ENCODE data around the gene TSPAN14. TPM values are rescaled to one million over a fixed set of nuclear protein-coding genes. Genes with fewer than 3 reads are reported as not detected.

Gene TSPAN14
- total and polyA plus RNA-seq, 2 of the 8 experiments (the other 6 are each of a cell fraction or from before 2014, with no cell fraction given), result 47.4 to 57.8 TPM

DNA sequence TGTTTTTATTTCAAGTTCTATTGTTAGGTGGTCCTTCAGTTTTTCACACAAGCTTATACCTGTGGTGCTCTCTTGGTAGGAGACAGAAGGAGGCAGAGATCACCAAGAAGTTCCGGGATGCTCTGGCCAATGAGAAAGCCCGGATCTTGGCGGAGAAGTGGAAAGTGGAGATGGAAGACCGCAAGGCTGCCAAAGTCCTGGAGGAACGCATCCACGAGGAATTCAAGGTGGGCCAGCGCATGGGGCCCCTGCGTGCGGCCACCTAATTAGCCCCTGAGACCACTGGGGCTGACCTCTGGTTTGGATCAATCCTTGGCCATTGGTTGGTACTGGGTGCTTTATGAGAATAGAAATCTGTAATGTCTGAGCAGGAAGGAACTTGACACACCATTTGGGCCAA is 117.2 kb downstream of the TSPAN14 start:
- H3K27ac ChIP-seq (ENCODE audit: low read depth, low read length), result no peak overlapping the region
- no peak overlapping the region for H3K4ac ChIP-seq (replicated peaks; ENCODE audit: insufficient read length, low read depth, low read length)
- TF ChIP-seq YY1 (IDR thresholded peaks at IDR 0.05; ENCODE audit: low read depth, low read length) (no peak), SIRT6 (IDR thresholded peaks at IDR 0.05; ENCODE audit: low read length) (no peak), EZH2 (IDR thresholded peaks at IDR 0.05; ENCODE audit: low read depth, low read length, severe bottlenecking) (no peak), SP1 (IDR thresholded peaks at IDR 0.05; ENCODE audit: low read depth, low read length) (no peak), EGR1 (IDR thresholded peaks at IDR 0.05; ENCODE audit: borderline replicate concordance, low read depth, low read length) (no peak), CTBP2 (IDR thresholded peaks at IDR 0.05; ENCODE audit: borderline replicate concordance, insufficient read depth, insufficient read length, low read length) (no peak), SRF (IDR thresholded peaks at IDR 0.05; ENCODE audit: low read depth, low read length) (no peak), JUN (IDR thresholded peaks at IDR 0.05; ENCODE audit: low read depth, low read length) (no peak), TAF7 (optimal IDR thresholded peaks at IDR 0.05; ENCODE audit: borderline replicate concordance, low read depth, low read length) (no peak), CEBPB (IDR thresholded peaks at IDR 0.05; ENCODE audit: low read depth, low read length) (no peak), SIX5 (IDR thresholded peaks at IDR 0.05; ENCODE audit: low read depth, low read length) (no peak), GABPA (IDR thresholded peaks at IDR 0.05; ENCODE audit: borderline replicate concordance, insufficient read depth, low read length) (no peak), EP300 (IDR thresholded peaks at IDR 0.05; ENCODE audit: borderline replicate concordance in 1 of 2, low read depth in 2 of 2, low read length in 2 of 2) (no peak), BCL11A (IDR thresholded peaks at IDR 0.05; ENCODE audit: low read depth in 2 of 2, low read length in 2 of 2) (no peak)
- TF ChIP-seq, protein P1, sequence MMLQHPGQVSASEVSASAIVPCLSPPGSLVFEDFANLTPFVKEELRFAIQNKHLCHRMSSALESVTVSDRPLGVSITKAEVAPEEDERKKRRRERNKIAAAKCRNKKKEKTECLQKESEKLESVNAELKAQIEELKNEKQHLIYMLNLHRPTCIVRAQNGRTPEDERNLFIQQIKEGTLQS (IDR thresholded peaks at IDR 0.05; ENCODE audit: insufficient read depth, low read depth, low read length), result no peak

More for the DNA sequence above, 117.2 kb downstream of the TSPAN14 start:
- Histone ChIP-seq H2BK5ac (ENCODE audit: low read depth, low read length) (no peak overlapping the region), H3K27me3 (replicated peaks in 1 of 4; ENCODE audit: control insufficient read depth in 3 of 4, extremely low read depth in 1 of 4, insufficient read depth in 3 of 4, low read length in 3 of 4) (no peaks in the 10 kb centered on the region), H4K91ac (replicated peaks; ENCODE audit: insufficient read length, low read length) (no peak overlapping the region), H3K23ac (ENCODE audit: insufficient read length) (no peak overlapping the region), H4K20me1 (replicated peaks in 1 of 2; ENCODE audit: control insufficient read depth in 1 of 2, insufficient read depth in 2 of 2, low read length in 2 of 2) (no peaks in the 10 kb centered on the region), H2BK15ac (ENCODE audit: low read length) (no peak overlapping the region), H3K4me2 (ENCODE audit: insufficient read depth in 1 of 2, low read depth in 2 of 2, low read length in 2 of 2) (no peak overlapping the region), H2BK20ac (ENCODE audit: low read length) (no peak overlapping the region), H3K56ac (replicated peaks; ENCODE audit: insufficient read length, low read depth, low read length) (no peak overlapping the region), H3K79me1 (ENCODE audit: low read depth, low read length) (no peaks in the 10 kb centered on the region), H3K14ac (ENCODE audit: insufficient read length) (no peak overlapping the region), H2BK12ac (ENCODE audit: low read depth, low read length) (no peak overlapping the region), H4K8ac (ENCODE audit: extremely low read depth, insufficient read depth, low read length) (no peak overlapping the region), H3K4me3 (ENCODE audit: extremely low read depth in 1 of 4, insufficient read depth in 2 of 4, low read depth in 3 of 4, low read length in 4 of 4) (no peak overlapping the region), H2BK120ac (replicated peaks; ENCODE audit: low read depth, low read length) (no peak overlapping the region), H3K18ac (ENCODE audit: extremely low read depth, low read length) (no peak overlapping the region), H3K4me1 (replicated peaks in 1 of 4; ENCODE audit: control insufficient read depth in 3 of 4, insufficient read depth in 4 of 4, low read length in 3 of 4) (no peaks in the 10 kb centered on the region), H3K79me2 (ENCODE audit: control insufficient read depth in 1 of 2, insufficient read depth in 2 of 2, low read length in 2 of 2) (no peaks in the 10 kb centered on the region), H2AFZ (ENCODE audit: low read length) (no peak overlapping the region), H3K23me2 (ENCODE audit: low read depth, low read length) (no peaks in the 10 kb centered on the region), H3K36me3 (ENCODE audit: control insufficient read depth in 2 of 4, insufficient read depth in 4 of 4, low read length in 3 of 4) (no peaks in the 10 kb centered on the region), H4K5ac (ENCODE audit: insufficient read length, low read depth, low read length) (no peak overlapping the region), H3K9ac (replicated peaks in 1 of 4; ENCODE audit: extremely low read depth in 1 of 4, low read depth in 3 of 4, low read length in 3 of 4) (no peak overlapping the region), H2AK5ac (ENCODE audit: low read depth, low read length) (no peak overlapping the region), H3K9me3 (ENCODE audit: insufficient read depth in 2 of 2, low read depth in 1 of 2, low read length in 1 of 2) (no peaks in the 10 kb centered on the region)
- FAIRE-seq (no peak), DNase-seq (ENCODE audit: low read depth in 1 of 2, low spot score in 2 of 2) (no peak)
- ChIA-PET CTCF (ENCODE audit: partially characterized antibody) (no interaction called here), POLR2A (ENCODE audit: partially characterized antibody) (no interaction called here)
- WGBS, 2 experiments (ENCODE audit: extremely low coverage in 1 of 2, insufficient coverage in 1 of 2, insufficient read length in 1 of 2, insufficient replicate concordance in 2 of 2, low coverage in 1 of 2, low lambda C conversion rate in 2 of 2, missing lambda C conversion rate in 1 of 2), result 93% methylated on average over 9 of the region's 9 CpGs; no CpG with 5 or more reads in 1 of the 2 experiments
